SU-DHL-6 (cell line): ENCODE results near the gene RAB17.

Experiments
- CTCF ChIP-seq: fragments of 200-600 bp; sonication (generic); IDR thresholded peaks from one replicate; pipeline ENCODE4 v1.5.1; 2017; ENCODE audit warnings: antibody characterized with exemption, mild to moderate bottlenecking, low read length, moderate library complexity; ENCODE audit not compliant: insufficient read depth, poor library complexity, severe bottlenecking
- EZH2phosphoT487 ChIP-seq: fragments of 200-600 bp; sonication (generic), shearing (Covaris generic); conservative IDR thresholded peaks from 2 replicates; pipeline ENCODE4 v1.6.1; 2018; ENCODE audit warnings: mild to moderate bottlenecking, antibody characterized with exemption, low read length, moderate library complexity, mixed read lengths

DNA sequence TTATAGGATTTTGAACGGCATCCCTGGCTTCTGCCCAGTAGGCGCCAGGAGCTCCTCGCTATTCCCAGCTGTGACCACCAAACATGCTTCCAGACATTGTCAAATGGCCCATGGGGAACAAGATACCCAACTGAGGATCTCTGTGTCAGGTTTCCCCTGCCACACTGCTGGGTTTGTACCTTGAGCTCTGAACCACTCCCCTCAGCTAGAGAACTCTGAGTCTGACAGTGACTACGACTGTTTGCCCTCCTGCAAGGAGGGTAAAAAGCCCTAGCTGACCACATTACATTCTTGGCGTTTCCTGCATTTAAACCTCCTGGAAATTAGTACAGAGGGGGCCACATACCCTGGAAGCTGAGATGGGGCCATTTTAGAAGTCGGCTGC, 49.3 kb upstream of the RAB17 start:
- TF ChIP-seq CTCF = no peak
- TF ChIP-seq EZH2phosphoT487 = no peak
